IPS-NIHi11 (cell line): Measurements from ENCODE around the gene HJV.

ENCODE experiments used
- DNase-seq: peaks from one replicate; pipeline ENCODE4 v3.0.0; 2012; ENCODE audit warnings: mixed read lengths, low spot score

The HJV gene

DNA sequence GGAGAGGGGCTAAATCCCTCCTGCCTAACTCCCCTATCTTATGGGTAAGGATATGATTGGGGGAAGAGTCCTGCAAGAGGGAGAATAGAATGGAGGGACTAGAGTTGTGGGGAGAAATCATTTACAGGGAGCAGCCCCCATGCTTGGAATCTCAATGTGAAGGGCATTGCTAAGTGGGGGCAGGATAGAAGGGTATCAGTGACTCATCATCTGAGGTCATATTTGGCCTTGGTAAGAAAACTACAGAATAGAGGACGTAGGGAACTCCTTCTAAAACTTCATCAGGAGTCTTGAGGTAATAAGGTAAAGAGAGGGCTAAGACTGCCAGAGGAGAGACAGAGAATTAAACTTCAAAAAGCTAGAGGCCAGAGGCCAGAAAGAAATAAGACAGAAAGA is 487 bp downstream of the HJV start:
- DNase-seq, result no peak

DNA sequence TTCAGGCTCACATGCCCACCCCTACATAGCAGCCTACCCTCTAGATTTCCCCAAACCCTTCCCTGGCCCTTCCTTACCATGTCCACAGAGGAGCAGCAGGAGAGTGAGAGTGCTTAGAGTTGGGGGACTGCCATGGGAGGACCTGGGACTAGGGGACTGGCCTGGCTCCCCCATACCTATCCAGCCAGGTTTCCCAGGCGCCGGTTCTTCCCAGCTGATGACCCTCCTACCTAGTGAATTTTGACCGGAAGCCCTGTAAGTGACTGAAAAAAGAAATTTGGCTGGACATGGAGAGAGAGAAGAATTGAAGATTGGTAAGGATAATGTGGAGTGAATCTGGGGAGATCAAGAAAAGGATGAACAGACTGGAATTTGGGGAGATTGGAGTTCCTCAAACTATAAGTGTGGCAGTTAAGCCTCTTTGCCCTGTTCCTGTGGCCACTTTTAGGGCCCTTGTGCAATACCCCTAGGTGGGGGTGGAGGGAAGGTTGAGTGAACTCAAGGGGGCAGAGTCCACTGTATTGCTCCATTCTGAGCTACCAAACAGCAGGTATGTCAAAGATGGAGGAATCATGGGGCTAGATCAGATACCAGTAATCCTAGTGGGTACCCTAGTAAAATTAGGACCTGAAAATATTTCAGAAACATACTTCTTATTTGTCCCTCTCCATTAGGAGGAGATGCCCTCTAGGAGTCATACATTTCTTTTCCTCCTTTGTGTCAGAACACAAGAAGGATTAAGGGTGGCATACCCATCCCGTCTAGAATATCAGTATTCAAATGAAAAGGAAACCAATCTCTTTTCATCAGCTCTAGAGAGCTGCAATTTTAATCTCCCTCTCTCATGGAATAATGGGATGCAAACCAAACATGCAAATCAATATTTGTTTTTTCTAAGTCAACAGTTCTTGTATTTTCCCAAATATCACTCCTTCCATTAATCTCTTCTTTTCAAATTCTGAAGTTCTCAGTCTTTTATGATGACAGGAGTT is 1.2 kb downstream of the HJV start:
- no peak for DNase-seq

DNA sequence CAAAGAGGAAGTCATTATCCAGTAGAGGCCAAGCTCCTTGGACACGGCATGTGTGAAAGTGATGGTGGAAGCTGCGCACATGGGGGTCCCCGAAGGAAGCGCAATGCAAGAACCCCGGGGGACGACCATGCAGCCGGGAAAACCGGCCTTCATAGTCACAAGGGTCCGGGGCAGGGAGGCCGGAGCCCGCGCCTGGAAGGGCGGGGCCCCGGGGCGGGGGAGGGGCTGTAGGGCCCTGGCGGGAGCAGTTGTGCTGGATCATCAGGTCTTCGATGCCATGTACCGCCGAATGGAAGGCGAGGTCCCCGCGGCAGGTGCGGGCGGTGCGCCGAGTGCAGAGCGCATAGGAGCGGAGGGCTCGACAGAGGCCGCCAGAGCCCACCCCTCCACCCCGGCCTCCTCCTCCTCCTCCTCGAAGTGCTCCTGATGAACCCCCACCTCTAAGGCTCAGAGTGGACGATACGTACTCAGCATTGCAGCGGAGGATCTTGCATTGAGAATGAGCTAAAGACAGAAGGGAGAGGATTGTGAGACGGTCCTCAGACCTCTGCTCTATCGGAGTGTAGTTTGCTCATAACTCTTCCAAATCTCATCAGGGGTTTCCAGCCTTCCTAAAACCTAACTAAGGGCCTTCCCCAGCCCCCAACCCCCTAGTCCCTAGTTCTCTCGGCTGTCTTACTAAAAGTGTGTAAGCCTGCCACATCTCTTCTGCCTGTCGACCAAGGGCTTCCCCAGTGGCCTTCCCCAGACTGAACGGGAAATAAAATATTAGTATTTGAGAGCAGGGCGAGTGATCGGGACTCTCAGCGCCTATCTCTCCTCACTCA is 2.1 kb downstream of the HJV start:
- DNase-seq, result peak; percentile 70

DNA sequence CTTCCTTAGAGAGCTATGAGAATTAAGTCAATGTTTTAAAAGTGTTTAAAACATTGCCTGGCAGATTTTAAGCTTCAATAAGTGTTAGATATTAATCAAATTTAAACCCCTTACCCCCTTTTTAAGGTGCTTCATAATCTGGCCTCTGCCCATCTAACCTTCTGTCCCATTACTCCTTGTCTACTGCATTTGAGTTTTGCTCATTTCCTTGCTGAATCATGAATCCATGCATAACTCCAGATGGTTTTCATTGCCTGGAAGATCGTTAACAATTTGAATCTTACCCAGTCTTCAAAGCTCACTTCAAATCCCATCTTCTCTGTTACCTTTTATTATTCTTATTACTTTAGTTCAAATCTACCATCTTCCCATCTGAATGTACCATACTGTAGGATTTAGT is 4.6 kb downstream of the HJV start:
- no peak for DNase-seq

DNA sequence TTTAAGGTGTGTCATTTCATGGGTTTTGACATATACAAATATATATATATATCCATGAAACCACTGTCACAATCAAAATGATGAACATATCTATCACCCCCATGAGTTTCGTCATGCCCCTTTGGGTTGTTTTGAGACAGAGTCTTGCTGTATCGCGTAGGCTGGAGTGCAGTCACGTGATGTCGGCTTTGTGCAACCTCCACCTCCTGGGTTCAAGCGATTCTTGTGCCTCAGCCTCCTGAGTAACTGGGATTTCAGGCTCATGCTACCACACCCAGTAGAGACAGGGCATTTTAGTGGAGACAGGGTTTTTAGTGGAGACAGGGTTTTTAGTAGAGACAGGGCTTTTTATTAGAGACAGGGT is 8.0 kb downstream of the HJV start:
- no peak for DNase-seq

DNA sequence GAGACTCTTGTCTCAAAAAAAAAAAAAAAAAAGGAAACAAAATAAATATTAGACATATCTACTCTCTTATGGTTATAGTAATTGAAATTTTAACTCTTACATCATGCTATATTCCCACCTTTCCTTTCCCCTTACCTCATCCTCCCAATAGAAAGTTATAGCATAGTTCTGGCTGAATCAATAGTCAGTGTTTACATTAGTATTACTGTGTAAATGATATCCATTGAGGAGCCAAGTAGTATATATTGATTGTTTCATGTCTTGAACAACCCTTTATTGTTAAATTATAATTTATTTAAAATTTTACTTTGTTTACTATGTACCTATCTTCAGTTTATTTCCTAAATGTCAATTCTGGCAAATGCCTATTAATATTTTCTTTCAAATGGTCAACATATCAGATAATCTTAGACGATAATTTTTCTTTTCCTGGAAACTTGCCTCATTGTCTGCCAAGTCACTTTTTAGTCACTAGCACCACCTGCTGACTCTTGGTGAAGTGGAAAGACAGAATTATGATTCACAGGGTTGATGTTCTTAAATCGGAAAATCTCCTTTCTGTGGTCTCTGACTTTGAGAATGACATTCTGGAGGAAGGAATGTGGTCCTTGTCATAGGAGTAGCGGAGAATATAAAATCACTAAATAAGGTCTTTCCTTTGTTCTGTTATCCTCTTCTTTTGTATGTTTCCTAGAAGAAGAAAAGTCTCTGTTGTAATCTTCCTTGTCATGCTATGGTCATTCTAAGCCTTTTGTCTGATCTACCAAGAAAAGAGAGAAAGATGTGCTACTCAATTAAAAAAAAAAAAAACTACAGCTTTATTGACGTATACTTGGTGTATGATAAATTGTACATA is 8.6 kb downstream of the HJV start:
- DNase-seq, result peak; percentile 28

DNA sequence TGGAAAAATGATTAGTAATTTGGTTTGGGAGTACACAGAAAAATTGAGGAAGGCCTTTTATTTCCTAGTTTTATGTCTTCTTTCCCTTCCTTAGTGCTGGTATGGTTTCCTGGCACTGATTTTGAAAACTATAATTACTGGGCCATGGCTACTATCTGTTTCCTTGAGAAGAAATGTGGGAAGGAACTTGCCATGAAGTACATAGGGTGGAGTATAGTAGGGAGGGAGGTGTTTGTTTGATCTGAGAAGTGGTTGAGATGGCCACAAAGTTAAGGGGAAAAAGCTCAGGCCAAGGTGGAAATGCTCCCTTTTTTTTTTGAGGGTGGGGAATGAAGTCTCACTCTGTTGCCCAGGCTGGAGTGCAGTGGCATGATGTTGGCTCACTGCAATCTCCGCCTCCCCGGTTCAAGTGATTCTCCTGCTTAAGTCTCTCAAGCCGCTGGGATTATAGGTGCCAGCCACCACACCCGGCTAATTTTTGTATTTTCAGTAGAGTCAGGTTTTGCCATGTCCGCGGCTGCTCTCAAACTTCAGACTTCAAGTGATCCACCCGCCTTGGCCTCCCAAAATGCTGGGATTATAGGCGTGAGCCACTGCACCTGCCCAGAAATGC is 11.3 kb downstream of the HJV start:
- no peak for DNase-seq

DNA sequence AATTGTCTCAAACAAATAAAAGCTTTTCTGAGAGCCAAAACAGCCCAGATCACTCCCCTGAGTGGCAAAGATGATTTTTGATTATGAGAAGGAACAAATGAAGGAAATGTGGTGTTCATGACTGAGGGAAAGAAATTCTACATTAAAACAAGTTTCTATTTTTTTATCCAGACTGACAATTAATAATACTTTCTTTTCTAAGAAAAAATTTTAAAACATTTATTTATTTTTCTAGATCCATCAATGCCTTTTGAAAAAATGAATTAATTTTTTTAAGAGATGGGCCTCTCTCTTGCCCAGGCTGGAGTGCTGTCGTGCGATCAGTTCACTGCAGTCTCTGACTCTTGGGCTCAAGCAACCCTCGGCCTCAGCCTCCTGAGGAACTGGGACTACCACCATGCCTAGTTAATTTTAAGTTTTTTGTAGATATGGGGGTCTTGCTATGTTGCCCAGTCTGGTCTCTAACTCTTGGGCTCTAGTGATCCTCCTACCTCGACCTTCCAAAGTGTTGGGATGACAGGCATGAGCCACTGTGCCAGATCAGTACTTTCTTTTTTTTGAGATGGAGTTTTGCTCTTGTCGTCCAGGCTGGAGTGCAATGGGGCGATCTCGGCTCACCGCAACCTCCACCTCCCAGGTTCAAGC is 13.9 kb downstream of the HJV start:
- DNase-seq, result no peak

DNA sequence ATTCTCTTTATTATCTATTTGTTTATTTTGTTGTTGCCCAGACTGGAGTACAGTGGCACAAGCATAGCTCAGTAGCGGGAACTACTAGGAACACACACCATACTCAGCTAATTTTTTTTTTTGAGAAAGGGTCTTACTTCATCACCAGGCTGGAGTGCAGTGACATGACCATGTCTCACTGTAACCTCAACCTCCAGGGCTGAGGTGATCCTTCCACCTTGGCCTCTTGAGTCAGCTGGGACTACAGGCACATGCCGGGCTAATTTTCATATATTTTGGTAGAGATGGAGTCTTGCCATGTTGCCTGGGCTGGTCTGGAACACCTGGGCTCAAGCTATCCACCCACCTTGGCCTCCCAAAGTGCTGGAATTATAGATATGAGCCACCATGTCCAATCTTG is 19.8 kb downstream of the HJV start:
- DNase-seq, result no peak

DNA sequence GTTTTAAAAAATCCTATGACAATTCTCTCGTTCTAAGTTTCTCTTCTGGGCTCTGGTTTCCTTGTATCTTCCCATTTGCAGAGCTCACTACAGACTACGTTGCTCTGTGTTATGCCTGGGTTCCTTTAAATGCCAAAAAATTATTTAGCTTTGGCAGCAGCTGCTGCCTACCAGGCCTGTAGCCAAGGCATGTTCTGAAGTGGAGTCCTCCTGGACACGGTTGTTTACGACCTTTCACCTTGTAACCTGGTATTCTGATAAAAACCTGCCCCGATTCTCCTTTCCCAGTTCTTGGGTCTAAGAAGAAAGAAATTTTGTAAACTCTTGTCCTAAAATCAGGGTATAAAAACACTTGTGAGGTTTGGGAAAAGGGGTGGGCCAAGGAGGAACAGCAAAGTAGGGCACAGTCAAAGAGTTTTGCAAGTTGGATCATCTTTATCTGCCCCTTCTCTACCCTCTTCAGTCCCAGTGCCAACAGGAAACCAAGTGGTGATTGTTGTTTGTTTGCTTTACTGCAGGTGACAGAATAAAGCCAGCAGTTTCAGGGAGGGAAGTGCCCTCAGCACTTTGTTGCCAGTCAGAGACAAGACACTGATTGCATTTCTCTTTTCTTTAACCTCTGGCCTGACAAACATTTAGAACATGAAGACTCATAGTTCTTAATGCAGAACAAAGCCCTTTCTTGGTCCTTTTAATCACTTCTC is 22.1 kb downstream of the HJV start:
- no peak for DNase-seq

DNA sequence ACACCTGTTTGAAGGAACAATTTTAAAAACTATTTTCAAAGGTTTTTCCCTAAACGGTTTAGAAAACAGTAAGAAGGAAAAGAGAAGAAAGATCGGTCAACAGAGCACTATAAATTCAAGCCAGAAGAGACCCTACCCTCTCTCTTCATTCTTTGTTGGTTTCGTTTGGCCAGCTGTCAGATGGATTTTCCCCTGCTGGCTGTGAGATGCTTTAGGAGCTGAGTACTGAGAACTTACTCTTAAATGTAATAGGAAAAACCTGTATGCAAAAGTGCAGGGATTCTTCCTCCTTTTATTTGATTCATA is 23.9 kb downstream of the HJV start:
- DNase-seq, result no peak

DNA sequence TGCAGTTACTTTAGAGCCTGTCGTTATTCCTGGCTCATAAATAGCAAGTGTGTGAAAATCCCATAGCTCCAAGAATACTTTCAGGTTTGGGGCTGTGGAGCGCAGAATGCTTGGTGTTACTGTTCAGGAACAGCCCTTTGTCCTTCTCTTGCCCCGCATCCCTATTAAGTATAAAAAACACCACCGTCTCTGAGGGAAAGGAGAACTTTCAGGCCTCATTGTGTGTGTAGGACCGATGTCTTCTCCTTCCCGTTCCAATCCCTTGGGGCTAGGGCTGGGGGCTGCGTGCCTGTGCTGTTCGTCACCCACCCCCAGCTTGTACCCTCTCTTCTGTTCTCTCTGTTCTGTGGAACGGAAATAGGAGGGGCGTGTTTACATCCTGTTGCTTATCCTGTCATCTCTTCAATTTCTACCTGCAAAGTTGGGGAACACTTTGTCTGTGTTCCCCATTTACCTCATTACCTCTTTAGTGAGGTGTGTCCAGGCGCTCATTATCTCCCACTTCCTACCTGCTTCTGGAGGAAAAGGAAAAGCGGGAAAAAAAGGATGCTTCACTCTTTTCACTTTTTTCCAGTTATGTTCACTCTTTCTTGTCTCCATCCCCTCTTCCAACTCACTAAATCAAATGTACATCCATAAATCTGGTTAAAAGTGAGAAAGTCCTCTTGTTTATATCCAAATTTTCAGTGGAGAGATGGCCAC is 24.4 kb downstream of the HJV start:
- DNase-seq, result peak; percentile 42

DNA sequence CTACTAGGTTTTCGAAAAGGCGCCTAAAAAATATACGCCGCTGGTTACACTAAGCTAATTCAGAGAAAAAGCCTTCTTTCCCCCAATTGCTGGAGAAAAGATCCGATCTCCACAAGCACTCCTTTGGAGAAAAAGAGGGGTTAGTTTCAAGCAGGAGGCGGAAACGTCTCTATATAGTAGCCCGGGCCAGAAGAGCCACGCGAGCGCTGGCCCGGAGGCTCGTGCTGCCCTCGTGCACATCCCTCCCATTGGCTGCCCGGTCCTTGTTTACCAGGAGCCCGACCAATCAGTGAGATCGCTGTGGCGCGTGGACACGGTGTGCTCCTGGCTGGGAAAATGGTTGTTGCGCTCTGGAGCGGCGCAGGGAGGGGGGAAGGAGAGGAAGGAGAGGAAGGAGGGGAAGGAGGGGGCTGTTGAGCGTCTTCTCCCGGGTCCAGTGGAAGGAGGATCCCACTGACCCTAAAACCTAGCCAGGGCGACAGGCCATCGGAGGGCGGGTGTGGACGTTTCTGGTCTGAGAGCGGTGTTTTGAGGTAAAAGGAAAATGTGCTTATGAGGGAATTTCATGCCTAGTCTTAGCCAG is 25.0 kb downstream of the HJV start, which contains the start of gene TXNIP:
TXNIP (minus strand) TSS at position 147 of the 583 bp plus-strand sequence. CDS start 313 bp downstream, outside the sequence.
- peak; percentile 100 for DNase-seq

DNA sequence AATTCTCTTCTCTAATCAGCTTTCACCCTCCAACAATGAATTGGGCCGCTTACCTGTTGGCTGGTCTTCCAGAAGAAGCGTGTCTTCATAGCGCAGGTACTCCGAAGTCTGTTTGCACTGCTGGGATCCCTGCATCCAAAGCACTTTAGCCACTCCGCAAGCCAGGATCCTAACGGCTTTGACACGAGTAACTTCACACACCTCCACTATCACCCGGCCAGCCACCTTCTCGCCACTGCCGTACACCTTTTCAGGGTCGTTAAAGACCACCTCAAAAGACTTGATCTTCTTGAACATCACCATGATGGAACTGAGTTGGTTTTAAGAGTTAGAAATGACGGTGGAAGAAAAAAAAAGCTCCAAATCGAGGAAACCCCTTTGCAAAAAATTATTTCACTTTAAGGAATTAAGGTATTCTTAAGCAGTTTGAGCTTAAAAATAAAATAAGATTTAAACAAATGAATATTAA is 25.5 kb downstream of the HJV start:
- no peak for DNase-seq

DNA sequence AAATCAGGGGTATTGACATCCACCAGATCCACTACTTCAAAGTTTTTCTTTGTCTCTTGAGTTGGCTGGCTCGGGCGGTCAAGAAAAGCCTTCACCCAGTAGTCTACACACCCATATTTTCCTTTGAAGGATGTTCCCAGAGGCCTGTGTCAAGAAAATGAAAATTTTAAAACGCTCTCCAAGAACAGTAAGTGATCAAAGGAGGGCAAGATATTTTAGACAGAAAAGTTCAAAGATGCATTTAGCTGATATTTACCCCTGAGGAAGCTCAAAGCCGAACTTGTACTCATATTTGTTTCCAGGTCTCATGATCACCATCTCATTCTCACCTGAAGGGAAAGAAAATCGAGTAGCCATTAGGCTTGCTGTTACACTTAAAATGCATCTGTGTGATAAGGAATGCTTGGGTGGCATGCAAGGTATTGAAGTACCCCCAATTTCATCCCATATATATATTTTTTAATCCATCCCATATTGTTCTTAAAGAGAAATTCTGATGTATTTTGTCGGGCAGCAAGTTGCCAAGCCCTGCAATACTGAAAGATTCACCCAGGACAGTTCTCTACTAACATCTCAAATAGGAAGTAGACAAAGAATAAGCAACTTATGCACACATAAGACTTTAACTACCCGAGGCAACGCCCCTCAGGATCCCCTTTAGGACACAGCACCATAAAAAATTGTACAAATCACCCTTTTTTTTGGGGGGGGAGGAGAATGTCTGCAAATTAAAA is 26.2 kb downstream of the HJV start:
- no peak for DNase-seq

DNA sequence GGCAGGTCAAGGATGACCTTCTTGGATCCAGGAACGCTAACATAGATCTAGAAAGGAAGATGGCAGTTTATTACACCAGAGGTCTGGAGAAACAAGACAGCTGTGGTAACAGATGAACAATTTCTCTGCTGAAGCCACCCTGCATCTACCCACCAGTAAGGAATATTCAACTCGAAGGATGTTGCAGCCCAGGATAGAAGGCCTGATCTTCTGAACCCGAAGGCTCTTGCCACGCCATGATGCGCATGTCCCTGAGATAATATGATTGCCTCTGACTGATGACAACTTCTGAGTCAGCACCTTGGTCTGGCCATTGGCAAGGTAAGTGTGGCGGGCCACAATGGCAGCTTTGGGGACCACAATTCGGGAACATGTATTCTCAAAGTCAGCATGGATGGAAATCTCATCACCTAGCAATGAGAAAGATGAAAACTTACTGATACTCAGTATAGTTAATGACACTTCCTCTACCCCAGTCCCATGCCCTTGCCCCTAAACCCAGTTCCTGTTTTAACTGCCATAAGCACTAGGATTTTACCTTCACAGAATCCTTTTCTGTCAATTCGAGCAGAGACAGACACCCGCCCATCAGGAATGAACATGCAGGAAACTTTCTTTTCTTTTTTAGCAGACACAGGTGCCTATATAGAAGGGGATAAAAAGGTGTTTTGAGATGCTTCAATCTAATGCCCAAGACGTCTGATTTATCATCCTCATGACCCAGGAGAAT is 27.0 kb downstream of the HJV start:
- DNase-seq, result no peak

DNA sequence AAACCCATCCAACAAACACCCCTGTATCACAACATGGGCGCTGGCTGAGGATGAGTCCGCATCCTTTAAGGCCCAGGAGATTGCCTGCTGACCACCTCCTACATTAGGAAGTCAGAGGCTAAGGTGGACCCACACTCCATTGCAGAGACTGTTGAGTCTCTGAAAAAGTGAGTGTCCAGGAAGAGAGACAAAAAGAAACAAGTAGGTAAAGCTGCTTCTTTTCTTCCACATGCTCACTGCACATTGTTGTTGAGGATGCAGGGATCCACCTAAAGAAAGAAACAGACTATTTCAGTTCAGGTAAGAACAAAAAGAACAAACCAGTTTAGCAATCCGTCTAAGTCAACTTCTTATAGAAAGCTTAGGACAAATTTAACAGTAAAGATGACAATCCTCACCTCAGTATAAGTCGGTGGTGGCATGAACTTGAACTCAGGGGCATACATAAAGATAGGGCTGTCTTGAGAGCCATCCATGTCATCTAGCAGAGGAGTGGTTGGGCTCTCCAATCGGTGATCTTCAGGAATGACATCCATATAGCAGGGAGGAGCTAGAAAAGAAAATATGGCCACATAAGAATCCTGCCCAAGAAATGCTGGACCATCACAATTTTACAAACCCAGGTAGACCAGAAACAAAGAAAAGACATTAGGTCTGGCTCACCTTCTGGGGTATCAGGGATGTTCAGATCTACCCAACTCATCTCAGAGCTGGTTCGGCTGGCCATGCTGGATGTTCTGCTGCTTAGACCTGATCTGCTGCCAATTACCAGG is 27.7 kb downstream of the HJV start:
- no peak for DNase-seq
